SK-N-MC (cell line): ENCODE data around the gene B4GALNT1.

ENCODE experiments used
- EZH2 ChIP-seq: fragments of 200-600 bp; sonication (generic); IDR thresholded peaks from one replicate; pipeline ENCODE4 v1.6.1; 2017; ENCODE audit warnings: antibody characterized with exemption
- FOXP2 ChIP-seq: optimal IDR thresholded peaks from 2 replicates; pipeline ENCODE3; 2011; ENCODE audit warnings: mild to moderate bottlenecking, moderate library complexity; ENCODE audit not compliant: insufficient read depth; ENCODE audit errors: extremely low read length, control extremely low read depth
- POLR2AphosphoS5 ChIP-seq: IDR thresholded peaks from 2 replicates; pipeline ENCODE4 v1.6.1; 2012; ENCODE audit warnings: mild to moderate bottlenecking, low read depth, low read length, borderline replicate concordance

DNA sequence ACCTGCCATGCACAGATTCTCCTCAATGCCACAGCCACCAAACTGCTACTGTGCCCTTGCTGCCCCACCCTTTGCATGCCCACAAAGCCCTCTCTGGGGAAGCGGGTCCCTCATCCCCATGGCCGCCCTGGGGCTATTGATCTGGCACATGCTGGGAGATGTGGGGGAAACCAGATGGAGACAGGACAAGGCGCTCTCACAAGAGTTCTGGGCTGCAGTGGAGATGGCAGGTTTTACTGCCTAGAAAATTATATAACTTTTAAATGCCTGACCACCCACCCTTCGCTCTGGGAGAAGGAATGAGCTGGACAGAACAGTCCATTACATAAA lies 52.6 kb downstream of the B4GALNT1 start:
- no peak for TF ChIP-seq POLR2AphosphoS5
- no peak for TF ChIP-seq EZH2
- no peak for TF ChIP-seq FOXP2
